RWPE2 (cell line): ENCODE measurements around the gene AQP9.
A peak's percentile ranks its signal among the peaks of the same experiment; 100 is the strongest.

Experiments
- ATAC-seq: fragments of 200-7000 bp; cut with Tn5 transposase; 3 replicates; pipeline ENCODE4 v1.9.1; 2021; ENCODE audit warnings: low read depth
- DNase-seq: peaks from one replicate; pipeline ENCODE4 v3.0.0-alpha.2; 2020; ENCODE audit warnings: low spot score
- H3K27ac ChIP-seq: fragments of 450-650 bp; 2 replicates; pipeline ENCODE4 v1.5.1; 2017; ENCODE audit warnings: mild to moderate bottlenecking; ENCODE audit not compliant: poor library complexity, severe bottlenecking
- H3K27me3 ChIP-seq: fragments of 250-450 bp; sonication (Bioruptor Pico); 2 replicates; pipeline ENCODE4 v1.5.1; 2021; ENCODE audit warnings: mild to moderate bottlenecking, moderate library complexity; ENCODE audit not compliant: insufficient read depth, poor library complexity, severe bottlenecking
- H3K36me3 ChIP-seq: fragments of 250-450 bp; sonication (Bioruptor Pico); 2 replicates; pipeline ENCODE4 v1.5.1; 2020; ENCODE audit warnings: low read depth, mild to moderate bottlenecking, moderate library complexity
- H3K4me1 ChIP-seq: fragments of 250-450 bp; sonication (Bioruptor Pico); 2 replicates; pipeline ENCODE4 v1.5.1; 2021; ENCODE audit warnings: mild to moderate bottlenecking, moderate library complexity; ENCODE audit not compliant: insufficient read depth, poor library complexity, severe bottlenecking
- H3K4me3 ChIP-seq: fragments of 250-450 bp; sonication (Bioruptor Pico); 2 replicates; pipeline ENCODE4 v1.5.1; 2021; ENCODE audit warnings: mild to moderate bottlenecking, moderate library complexity; ENCODE audit not compliant: severe bottlenecking
- H3K9me3 ChIP-seq: fragments of 250-450 bp; sonication (Bioruptor Pico); 2 replicates; pipeline ENCODE4 v1.5.1; 2021; ENCODE audit warnings: mild to moderate bottlenecking, moderate library complexity; ENCODE audit not compliant: severe bottlenecking
- TF ChIP-seq, protein P1 (sequence below): fragments of 450-650 bp; IDR thresholded peaks from one replicate; pipeline ENCODE4 v1.5.1; 2017; ENCODE audit warnings: mild to moderate bottlenecking, moderate library complexity; ENCODE audit not compliant: poor library complexity, severe bottlenecking

AQP9 gene

GRCh38 chr15:58142827-58143461 lies 4.8 kb downstream of the AQP9 start:
- DNase-seq = no peak
- H3K4me3 ChIP-seq = no peak overlapping the region
- ATAC-seq = no peak; the same call in 2 of the 3 replicates
- peaks cover 3% of the 10 kb centered on the region for H3K27me3 ChIP-seq
- TF ChIP-seq, protein P1, sequence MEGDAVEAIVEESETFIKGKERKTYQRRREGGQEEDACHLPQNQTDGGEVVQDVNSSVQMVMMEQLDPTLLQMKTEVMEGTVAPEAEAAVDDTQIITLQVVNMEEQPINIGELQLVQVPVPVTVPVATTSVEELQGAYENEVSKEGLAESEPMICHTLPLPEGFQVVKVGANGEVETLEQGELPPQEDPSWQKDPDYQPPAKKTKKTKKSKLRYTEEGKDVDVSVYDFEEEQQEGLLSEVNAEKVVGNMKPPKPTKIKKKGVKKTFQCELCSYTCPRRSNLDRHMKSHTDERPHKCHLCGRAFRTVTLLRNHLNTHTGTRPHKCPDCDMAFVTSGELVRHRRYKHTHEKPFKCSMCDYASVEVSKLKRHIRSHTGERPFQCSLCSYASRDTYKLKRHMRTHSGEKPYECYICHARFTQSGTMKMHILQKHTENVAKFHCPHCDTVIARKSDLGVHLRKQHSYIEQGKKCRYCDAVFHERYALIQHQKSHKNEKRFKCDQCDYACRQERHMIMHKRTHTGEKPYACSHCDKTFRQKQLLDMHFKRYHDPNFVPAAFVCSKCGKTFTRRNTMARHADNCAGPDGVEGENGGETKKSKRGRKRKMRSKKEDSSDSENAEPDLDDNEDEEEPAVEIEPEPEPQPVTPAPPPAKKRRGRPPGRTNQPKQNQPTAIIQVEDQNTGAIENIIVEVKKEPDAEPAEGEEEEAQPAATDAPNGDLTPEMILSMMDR = no peak
- H3K9me3 ChIP-seq = no peaks in the 10 kb centered on the region
- H3K36me3 ChIP-seq = no peaks in the 10 kb centered on the region
- no peak overlapping the region for H3K27ac ChIP-seq
- H3K4me1 ChIP-seq = no peaks in the 10 kb centered on the region

DNA sequence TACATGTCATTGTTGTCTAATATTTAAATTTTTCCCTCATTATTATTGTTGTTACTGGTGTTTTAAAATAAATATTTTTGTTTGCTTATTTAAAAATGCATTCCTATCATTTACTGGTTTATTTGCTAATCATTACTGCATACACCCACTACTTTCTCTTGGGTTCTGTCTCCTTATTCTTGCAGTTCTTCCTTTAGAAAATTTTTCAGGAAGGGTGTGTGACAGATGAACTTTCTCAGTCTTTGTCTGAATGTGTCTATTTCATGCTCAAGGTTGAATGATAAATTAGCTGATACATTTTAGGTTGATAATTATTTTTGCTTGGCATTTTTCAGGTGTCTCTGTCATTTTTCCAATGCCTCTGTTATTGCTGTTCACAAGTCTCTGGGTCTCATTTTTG lies 7.4 kb downstream of the AQP9 start:
- H3K27me3 ChIP-seq = peaks cover 3% of the 10 kb centered on the region
- TF ChIP-seq, protein P1 = no peak
- no peaks in the 10 kb centered on the region for H3K4me1 ChIP-seq
- no peaks in the 10 kb centered on the region for H3K9me3 ChIP-seq
- ATAC-seq = no peak
- no peak overlapping the region for H3K4me3 ChIP-seq
- DNase-seq = no peak
- H3K27ac ChIP-seq = no peak overlapping the region
- H3K36me3 ChIP-seq = no peaks in the 10 kb centered on the region

DNA sequence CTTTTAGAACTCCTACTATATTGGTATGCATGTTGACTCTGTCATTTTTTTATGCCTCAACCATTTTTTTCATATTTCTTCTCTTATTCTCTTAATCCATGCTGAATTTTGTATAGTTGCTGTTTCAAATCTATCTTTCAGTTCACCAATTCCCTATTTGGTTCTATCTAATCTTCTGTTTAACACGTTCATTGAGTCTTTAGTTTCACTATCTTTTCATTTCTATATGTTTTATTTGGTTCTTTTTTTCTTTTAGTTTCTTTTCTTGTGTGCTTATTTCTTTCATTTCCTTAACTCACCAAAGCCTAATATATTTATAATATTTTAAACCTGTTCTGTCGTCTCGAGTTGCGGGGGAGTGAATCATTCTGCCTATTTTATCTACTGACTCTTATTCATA lies 8.0 kb downstream of the AQP9 start:
- H3K4me3 ChIP-seq = no peak overlapping the region
- peaks cover 3% of the 10 kb centered on the region for H3K27me3 ChIP-seq
- DNase-seq (no peak), ATAC-seq (no peak)
- H3K36me3 ChIP-seq = no peaks in the 10 kb centered on the region
- TF ChIP-seq, protein P1 = no peak
- no peak overlapping the region for H3K27ac ChIP-seq
- no peaks in the 10 kb centered on the region for H3K9me3 ChIP-seq
- no peaks in the 10 kb centered on the region for H3K4me1 ChIP-seq

GRCh38 chr15:58146749-58147148 lies 8.6 kb downstream of the AQP9 start:
- ATAC-seq = peak; percentile 29; the same call in 1 of the 3 replicates
- Histone ChIP-seq H3K36me3 (no peaks in the 10 kb centered on the region), H3K4me1 (no peaks in the 10 kb centered on the region), H3K9me3 (no peaks in the 10 kb centered on the region), H3K27ac (no peak overlapping the region), H3K27me3 (peaks cover 3% of the 10 kb centered on the region), H3K4me3 (no peak overlapping the region)
- TF ChIP-seq, protein P1 = no peak
- no peak for DNase-seq

GRCh38 chr15:58147171-58147611 lies 9.0 kb downstream of the AQP9 start:
- TF ChIP-seq, protein P1 = no peak
- Histone ChIP-seq H3K4me3 (no peak overlapping the region), H3K27ac (no peak overlapping the region), H3K4me1 (no peaks in the 10 kb centered on the region), H3K36me3 (no peaks in the 10 kb centered on the region), H3K9me3 (no peaks in the 10 kb centered on the region), H3K27me3 (peaks cover 3% of the 10 kb centered on the region)
- DNase-seq (no peak), ATAC-seq (no peak)
